HG03064 (cell line): Measurements from ENCODE around the gene IFT81.
"Not testable (repeated sequence)": the region's sequence is repeated elsewhere in the genome, so short reads cannot be mapped to it uniquely, and the experiment has no call there.

Experiments used
- ATAC-seq: cut with Tn5 transposase; IDR thresholded peaks from one replicate; pipeline ENCODE4 v1.9.1; 2021; ENCODE audit warnings: low read depth; ENCODE audit not compliant: unreplicated experiment

The IFT81 gene

GRCh38 chr12:110107369-110108281 lies 16.5 kb upstream of the IFT81 start:
- ATAC-seq, result no peak

- ATAC-seq, result no peak
Measured at GRCh38 chr12:110108309-110109036, 15.7 kb upstream of the IFT81 start.

DNA sequence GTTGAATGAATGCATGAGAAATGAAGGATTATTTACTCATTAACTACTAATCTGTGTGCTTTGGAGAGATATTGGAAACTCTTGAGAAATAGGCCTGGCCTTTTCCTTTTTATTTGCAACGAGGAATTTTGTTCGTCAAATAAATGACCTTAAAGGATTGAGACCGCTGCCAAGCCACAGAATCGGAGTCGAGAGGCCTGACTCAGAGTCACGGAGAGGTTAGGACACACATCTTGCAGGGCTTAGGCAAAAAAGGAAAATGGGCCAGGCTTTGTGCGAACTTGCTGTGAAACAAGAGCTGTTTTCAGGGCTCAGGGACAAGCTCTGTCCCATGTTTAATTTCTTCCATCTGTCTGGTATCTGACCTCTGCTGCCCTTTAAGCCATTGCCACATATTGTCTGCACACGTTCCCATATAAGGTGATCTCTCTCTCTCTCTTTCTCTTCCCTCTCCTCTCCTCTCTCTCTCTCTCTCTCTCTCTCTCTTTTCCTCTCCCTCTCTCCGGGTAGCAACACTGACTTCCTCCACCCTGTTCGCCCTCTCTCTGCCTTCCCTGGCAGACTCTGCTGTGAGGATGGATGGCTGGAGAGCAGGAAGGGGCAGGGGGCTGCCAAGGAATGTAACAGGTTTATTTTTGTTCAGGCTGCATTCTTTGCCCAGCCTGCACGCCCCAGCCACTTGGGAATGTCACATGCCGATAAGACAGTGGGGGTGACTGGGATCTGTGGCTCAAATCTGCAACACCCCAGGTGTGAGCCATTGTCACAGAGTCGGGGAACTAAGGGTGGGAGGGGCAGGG lies 14.9 kb upstream of the IFT81 start:
- ATAC-seq, result no peak

DNA sequence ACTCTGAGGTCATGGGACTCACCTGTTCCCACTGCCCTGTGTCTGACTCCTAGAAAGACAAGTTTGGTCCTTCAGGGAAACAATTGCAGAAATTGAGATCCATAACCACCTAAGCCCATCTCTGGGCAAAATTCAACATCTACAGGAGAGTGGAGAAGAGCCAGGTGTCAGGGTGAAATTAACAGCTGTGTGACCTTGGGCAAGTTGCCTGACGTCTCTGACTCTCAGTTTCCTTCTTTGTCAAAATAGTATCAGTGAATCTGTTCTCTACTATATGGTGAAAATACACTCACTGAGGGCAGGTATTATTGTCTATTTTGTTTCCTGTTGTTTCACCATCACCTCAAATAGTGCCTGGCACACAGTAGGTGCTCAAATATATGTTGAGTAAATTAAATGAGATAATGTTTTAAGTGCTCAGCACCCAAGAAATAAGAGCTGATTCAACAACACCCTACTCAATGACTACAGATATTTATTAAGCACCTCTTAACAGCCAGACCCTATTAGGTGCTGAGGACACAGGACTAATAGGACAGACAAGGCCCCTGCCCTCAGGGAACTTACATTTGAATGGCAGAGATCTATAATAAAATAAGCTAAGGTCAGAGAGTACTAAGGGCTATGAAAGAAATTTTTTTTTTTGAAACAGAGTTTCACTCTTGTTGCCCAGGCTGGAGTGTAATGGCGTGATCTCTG lies 14.2 kb upstream of the IFT81 start:
- no peak for ATAC-seq

DNA sequence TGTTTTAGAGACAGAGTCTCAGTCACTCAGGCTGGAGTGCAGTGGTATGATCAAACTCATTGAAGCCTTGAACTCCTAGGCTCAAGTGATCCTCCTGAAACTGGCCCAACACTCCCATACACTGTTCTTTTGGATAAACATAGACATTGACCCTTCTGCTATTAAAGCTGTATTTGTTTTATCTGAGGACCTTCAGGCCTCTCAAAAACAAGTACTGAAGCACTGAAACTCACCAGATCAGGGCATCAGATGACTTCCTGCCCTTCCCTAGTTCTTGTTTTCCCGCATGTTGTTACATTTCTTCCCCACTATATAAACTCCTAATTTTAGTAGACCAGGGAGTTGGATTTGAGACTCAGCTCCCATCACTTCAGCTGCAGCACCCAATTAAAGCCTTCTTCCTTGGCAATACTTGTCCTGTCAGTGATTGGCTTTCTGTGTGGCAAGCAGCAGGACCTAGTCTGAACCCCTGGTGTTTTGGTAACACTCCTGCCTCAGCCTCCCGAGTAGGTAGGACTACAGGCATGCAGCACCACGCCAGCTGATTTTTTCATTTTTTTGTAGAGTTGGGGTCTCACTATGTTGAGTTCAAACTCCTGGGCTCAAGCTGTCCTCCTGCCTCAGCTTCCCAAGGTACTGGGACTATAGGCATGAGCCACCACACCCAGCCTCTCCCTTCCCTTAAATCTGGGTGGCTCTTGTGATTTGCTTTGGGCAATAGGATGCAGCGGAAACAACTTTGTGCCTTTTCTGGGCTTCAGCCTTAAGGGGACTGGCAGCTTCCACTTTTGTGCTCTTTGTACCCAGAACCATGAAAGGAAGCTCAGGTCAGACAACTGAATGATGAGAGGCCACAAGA lies 12.5 kb upstream of the IFT81 start:
- ATAC-seq, result no peak

DNA sequence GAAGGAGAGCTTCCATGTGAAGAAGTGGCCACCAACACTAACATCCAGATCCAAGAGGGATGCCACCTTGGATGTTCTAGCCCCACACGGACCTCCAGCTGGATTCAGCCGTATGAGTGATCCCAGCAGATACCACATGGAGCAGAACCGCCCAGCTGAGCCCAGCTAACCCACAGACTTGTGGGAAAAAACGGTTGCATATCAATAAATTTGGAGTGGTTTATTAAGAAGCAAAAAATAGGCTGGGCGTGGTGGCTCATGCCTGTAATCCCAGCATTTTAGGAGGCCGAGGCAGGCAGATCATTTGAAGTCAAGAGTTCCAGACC lies 11.9 kb upstream of the IFT81 start:
- no peak for ATAC-seq

GRCh38 chr12:110114528-110114937 lies 9.6 kb upstream of the IFT81 start:
- ATAC-seq, result no peak

DNA sequence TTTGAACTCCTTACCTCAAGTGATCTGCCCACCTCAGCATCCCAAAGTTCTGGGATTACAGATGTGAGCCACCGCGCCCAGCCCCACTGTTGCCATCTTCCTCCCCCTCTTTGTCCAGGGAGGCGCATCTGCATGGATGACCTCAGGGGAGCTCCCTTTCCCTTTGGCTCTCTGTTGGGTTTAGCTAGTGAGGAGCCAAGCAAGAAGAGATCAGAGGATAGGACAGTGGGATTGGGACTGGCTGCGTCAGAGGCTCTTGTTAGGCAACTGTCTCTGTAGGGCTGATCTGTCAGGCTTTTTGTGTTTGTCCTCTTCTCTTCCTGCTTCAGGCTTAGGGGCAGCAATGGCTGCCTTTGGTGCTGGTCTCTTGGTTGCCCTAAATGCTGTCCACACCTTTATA lies 8.5 kb upstream of the IFT81 start:
- no peak for ATAC-seq

DNA sequence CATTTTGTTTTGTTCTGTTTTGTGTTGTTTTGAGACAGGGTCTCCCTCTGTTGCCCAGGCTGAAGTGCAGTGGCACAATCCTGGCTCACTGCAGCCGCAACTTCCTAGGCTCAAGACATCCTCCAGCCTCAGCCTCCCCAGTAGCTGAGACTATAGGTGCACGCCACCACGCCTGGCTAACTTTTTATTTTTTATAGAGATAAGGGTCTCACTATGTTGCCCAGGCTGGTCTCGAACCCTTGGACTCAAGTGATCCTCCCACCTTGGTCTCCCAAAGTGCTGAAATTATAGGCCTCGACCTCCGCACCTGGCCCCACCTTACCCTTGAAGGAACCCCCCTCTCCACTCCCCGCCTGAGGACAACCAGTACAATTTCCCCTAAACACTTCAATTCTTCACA lies 7.5 kb upstream of the IFT81 start:
- ATAC-seq, result no peak

- ATAC-seq, result not testable (repeated sequence)
Measured at GRCh38 chr12:110117210-110117609, 6.9 kb upstream of the IFT81 start.

- ATAC-seq, result no peak
Measured at GRCh38 chr12:110117956-110118685, 6.0 kb upstream of the IFT81 start.

DNA sequence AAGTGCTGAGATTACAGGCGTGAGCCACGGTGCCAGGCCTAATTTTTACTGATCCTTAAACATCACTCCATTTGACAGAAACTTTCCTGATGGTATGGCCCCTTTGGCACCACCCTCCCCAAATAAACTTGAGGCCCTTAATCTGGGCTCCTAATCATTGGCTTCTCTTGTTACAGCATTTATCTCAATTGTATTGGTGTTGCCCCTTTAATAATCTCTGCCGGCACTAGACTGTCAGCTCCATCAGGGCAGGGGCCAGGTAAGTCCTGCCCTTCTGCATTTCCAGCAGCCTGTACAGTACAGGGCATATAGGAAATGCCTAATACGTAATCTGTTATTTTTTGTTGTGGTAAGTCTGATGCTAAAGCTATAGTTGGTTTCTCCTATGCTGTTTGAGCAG lies 1.2 kb upstream of the IFT81 start:
- ATAC-seq, result no peak

DNA sequence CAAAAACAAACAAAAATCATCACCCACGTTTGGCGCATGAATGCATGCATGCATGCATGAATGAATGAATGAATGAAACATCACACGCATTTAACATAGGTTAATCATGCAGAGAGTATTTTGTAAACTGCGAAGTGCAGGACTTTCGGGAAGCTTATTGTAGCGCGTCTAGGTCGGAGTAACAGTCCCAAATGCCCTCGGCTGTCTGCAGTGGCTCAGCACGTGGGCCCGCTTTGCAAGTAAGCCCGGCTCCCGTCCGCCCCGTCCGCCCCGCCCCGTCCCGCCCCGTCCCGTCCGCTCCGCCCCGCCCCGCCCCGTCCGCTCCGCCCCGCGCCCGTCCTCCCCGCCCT lies 263 bp upstream of the IFT81 start:
- ATAC-seq, result peak; percentile 60

- ATAC-seq, result no peak
Measured at GRCh38 chr12:110126557-110126956, 2.4 kb downstream of the IFT81 start.

DNA sequence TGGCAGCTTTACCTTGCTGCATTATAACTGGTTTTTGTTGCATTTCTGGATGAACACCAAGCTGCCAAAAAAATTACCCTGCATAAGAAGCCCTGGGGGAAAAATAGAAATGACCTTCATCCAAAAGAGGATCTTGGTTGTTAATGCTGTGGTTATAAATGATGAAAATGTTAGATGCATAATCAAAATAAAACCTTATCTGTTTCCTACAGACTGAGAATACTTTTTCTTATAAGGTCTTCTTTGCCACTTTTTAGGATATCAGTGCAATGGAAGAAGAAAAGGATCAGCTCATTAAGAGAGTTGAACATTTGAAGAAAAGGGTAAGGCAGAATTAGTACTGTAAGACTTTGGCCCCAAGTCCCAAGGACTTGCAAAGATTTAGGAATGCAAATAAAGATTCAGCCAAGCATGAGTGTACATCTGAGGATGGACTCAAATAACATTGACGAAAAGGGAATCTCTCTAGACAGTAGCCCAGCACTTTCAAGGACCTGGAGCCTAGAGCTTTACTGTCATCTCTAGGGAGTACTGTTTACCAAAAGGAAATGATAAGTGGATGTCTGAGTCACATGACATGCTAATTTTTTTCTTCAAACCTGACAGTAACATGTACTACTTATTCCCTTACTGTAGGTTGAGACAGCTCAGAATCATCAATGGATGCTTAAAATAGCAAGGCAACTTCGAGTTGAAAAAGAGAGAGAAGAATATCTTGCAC lies 10.7 kb downstream of the IFT81 start:
- ATAC-seq, result no peak

- ATAC-seq, result no peak
Measured at GRCh38 chr12:110135806-110136205, 11.6 kb downstream of the IFT81 start.

DNA sequence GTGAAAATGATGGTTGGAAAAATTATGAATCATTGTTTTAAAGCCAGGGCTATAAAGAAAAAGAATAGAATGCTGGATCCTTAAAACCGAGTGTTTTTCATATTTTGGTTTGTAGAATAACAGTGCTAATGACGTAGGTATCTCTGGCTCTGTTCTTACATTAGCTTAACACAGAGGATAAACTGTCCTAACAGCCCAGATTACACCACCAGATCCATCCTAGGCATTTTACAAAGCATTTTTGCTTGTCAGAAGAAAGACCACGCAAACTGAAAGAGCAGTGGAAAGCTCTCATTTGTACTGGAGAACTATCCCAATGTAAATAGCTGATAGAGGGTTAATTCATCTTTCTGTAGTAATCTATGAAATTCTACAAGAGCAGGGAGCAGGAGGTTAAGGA lies 13.6 kb downstream of the IFT81 start:
- no peak for ATAC-seq

GRCh38 chr12:110141389-110141788 lies 17.2 kb downstream of the IFT81 start:
- no peak for ATAC-seq
